ENCODE measurements around the gene RNF217.

Gene RNF217

DNA sequence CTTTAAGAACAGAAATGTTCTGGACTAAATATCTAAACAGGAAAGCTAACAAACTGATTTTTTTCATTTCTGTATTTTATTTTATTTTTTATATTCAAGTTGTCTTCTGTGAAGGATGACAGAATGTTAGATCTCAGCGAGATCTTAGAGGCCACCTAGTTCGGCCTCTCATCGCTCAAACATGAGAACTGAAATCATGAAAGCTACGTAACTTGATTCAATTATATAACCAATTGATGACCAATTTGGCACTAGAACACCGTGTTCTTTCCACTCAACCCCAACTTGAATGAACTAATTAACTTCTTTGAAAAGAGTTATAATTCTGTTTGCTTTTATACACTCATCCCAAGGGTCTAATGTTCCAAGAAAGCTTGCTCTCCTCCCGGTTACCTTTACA is 24.6 kb upstream of the RNF217 start:
- DNase-seq (ENCODE audit: extremely low read depth, low read depth), result no peak
- TF ChIP-seq, protein P1, sequence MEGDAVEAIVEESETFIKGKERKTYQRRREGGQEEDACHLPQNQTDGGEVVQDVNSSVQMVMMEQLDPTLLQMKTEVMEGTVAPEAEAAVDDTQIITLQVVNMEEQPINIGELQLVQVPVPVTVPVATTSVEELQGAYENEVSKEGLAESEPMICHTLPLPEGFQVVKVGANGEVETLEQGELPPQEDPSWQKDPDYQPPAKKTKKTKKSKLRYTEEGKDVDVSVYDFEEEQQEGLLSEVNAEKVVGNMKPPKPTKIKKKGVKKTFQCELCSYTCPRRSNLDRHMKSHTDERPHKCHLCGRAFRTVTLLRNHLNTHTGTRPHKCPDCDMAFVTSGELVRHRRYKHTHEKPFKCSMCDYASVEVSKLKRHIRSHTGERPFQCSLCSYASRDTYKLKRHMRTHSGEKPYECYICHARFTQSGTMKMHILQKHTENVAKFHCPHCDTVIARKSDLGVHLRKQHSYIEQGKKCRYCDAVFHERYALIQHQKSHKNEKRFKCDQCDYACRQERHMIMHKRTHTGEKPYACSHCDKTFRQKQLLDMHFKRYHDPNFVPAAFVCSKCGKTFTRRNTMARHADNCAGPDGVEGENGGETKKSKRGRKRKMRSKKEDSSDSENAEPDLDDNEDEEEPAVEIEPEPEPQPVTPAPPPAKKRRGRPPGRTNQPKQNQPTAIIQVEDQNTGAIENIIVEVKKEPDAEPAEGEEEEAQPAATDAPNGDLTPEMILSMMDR (IDR thresholded peaks at IDR 0.05; ENCODE audit: low read depth, low read length), result no peak

DNA sequence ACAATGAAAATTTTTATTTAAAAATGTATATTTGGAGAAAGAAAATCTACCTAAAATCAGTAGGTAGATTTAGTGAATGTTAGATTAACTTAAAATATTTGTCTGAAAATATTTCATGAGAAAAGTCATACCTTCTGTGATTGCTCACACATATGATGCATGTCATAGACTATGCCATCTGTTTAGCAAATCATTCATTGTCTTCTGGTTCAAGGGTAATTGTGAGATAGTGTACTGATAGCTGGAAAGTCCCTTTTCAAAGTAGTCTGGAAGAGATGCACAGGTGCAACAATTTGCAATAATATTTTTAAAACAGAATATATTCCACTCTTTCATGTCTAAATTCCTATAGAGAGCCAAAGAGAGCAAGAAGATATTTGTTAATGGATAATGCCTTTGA is 21.0 kb upstream of the RNF217 start:
- TF ChIP-seq, protein P1 (IDR thresholded peaks at IDR 0.05; ENCODE audit: low read depth, low read length), result no peak
- no peak for DNase-seq (ENCODE audit: extremely low read depth, low read depth)

DNA sequence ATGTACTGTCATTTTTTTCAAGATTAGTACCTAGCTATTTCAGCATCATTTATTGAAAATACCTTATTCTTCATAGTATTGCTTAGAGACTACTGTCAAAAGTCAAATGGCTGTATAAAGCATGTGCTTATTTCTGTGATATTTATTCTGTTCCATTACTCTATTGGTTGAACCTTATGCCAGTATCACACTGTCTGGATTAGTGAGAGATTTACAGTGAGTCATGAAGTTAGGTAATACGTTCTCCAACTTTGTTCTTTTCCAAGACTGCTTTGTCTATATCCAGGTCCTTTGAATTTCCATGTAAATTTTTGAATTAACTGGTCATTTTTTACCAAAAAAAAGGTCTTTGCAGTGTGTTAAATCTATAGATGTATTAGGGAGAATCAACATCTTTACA is 18.6 kb upstream of the RNF217 start:
- TF ChIP-seq, protein P1 (IDR thresholded peaks at IDR 0.05; ENCODE audit: low read depth, low read length), result no peak
- DNase-seq (ENCODE audit: extremely low read depth, low read depth), result no peak

DNA sequence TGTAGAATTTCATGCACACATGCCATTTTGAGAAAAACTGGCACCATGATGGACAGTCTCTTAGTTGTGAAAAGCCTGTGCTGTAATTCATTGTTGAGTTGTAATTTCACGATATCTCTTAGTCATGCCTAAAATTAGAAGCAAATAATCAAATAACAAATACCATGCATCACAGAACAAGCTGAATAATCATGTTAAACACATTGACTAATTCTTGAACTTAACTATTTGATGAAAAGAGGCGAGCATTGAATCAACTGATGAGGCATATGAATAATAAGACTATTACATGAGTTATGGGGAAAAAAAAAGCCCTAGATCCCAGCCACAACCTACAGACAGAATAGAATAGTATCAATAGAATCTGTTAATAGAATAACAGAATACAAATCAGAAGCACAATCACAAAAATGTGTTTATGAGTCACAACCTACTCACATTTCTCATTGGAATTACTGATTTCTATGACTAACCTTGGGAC is 14.2 kb upstream of the RNF217 start:
- TF ChIP-seq, protein P1 (IDR thresholded peaks at IDR 0.05; ENCODE audit: low read depth, low read length), result no peak
- no peak for DNase-seq (ENCODE audit: extremely low read depth, low read depth)

DNA sequence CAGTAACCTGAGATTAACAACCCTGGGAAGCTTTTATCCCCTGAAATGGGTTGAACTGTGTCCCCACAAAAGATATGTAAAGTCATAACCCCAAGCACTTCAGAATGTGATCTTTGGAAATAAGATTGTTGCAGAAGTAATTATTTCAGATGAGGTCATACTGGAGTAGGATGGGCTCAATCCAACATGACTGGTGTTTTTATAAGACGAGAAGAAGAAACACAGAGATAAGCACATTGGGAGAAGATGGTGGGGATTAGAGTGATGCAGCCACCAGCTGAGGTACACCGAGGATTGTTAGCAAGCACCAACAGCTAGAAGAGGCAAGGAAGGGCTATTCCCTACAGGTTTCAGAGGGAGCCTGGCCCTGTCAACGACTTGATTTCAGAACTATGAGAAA is 12.5 kb upstream of the RNF217 start:
- TF ChIP-seq, protein P1 (IDR thresholded peaks at IDR 0.05; ENCODE audit: low read depth, low read length), result no peak
- DNase-seq (ENCODE audit: extremely low read depth, low read depth), result no peak

DNA sequence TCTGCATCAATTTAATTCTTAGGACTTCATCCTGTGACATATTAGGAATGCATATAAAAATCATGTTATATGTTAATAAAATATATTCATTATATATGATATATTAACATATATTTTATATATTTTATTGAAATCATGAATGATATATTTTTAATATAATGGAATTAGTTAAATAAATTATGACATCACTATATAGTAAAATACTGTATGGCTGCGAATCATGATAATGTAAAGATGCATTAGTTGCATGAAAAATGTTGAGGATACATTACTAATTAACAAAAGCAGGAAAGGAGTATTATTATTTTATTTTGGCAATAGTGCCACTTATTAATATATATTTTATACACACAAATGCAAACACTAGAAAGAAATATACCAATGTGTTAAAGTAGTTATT is 8.4 kb upstream of the RNF217 start:
- DNase-seq (ENCODE audit: extremely low read depth, low read depth), result no peak
- TF ChIP-seq, protein P1 (IDR thresholded peaks at IDR 0.05; ENCODE audit: low read depth, low read length), result no peak

DNA sequence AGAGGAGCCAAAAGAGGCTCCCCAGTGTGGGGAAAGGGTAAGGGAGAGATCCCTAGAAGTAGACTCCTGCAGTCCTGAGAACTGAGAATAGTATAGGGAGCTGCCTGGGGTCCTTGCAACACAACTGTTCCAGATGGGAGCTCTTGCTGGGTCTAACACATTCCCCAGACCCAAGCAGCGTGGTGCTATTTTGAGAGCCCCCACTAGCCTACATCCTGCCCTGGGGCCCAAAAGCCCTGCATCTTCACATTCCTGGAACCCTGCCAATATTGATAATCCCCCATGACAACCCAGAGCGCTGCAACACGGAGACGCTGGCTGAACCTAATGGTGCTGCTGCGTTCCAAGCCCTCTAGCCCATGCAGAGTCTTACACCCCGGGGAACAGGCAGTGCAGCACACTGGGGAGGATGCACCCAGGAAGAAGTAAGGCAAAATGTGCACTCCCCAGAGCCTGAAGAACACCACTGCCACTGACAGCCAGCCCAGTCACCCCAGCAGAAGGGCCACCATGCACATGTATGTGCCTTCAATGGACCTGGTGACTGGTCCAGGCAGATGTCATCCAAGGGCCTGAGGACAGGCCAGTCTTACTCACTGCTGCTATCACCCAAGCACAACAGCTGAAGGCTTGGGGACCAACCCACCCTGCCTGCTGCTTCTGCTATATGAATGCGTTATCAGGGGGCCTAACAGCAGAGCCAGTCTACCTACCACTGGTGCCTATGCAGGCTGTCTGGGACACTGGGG is 7.0 kb upstream of the RNF217 start:
- DNase-seq (ENCODE audit: extremely low read depth, low read depth), result no peak
- TF ChIP-seq, protein P1 (IDR thresholded peaks at IDR 0.05; ENCODE audit: low read depth, low read length), result no peak

Data from AG09319 (cell line).